ENCODE data around the gene LONP2.
"Not testable (repeated sequence)": the region's sequence is repeated elsewhere in the genome, so short reads cannot be mapped to it uniquely, and the experiment has no call there.

LONP2 gene

GRCh38 chr16:48385253-48386150 is 141.4 kb downstream of the LONP2 start, which contains the start of gene SIAH1:
TSS of gene SIAH1 (minus strand) at chr16:48385413. CDS start at chr16:48362428, 22,985 bp downstream.
- peak; percentile 58 to 88 for DNase-seq (ENCODE audit: extremely low read depth in 1 of 2, low read depth in 1 of 2)

DNA sequence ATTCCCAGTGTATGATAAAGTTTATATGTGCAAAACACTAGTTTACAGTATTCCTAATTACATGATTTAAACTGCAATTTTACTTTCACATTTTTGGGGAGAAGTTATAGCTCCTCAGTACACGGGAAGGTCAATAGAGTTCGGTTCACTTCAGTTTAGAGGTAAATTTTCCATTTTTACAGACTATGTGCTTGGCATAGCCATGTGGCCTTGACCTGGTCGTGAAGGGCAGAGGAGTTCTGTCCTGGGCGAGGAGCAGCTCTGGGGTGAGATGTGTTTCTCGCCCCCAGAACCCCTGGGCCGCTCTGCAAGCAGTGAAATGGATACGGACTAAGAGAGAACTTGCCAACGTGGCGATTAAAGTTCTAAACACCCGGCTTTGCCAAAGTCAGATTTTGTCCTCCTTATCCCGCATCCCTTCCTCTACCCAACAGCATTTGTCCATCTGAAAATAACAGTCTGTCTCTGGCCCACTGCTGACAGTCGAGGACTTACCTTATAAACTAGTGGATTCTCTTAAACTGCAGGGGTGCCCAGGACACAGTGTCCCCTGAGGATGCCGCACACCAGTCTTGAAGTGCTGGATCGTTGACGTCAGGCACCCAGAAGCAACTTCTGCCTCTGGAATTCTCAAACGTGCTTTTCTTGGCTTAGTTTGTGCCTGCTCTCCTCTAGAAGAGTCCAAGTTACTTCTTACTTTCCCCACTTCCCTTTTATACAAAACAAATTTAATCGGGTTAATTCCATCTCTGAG is 142.6 kb downstream of the LONP2 start:
- no peak for DNase-seq (ENCODE audit: extremely low read depth in 1 of 2, low read depth in 1 of 2)

DNA sequence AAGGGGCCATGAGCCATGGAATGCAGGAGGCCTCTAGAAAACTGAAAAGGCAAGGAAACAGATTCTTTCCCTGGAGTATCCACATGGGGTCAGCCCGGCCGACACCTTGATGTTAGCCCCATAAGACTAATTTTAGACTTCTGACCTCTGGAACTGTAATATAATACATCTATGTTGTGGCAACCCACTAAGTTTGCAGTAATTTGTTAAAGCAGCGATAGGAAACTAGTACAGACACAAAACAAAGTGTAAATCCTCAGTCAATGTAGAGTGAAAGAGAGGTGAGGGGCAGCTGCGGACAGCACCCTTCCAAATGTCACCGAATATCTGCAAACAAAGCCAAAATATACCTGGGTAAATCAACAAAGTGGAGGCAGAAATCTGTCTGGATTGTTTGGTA is 148.3 kb downstream of the LONP2 start:
- DNase-seq (ENCODE audit: extremely low read depth in 1 of 2, low read depth in 1 of 2): no peak

- DNase-seq (ENCODE audit: extremely low read depth in 1 of 2, low read depth in 1 of 2): no peak
Measured at GRCh38 chr16:48393485-48394354, 149.6 kb downstream of the LONP2 start.

DNA sequence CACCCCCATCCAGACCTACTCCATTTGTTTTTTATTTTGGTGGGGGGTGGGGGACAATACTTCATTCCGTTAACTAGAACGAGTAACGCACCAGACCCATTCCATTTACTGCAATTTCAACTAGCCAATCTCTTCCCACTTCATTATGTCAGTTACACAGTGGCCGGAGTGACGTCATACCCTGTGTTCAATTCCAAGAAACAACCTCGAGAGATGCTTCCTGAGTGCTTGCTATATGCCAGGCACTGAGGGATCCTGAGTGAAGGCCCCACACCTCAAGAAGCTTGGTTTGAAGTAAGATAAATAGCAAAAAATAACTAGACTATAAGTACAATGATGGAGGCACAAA is 150.2 kb downstream of the LONP2 start:
- DNase-seq (ENCODE audit: extremely low read depth in 1 of 2, low read depth in 1 of 2): no peak

GRCh38 chr16:48395375-48395774 is 151.3 kb downstream of the LONP2 start:
- no peak for DNase-seq (ENCODE audit: extremely low read depth in 1 of 2, low read depth in 1 of 2)

DNA sequence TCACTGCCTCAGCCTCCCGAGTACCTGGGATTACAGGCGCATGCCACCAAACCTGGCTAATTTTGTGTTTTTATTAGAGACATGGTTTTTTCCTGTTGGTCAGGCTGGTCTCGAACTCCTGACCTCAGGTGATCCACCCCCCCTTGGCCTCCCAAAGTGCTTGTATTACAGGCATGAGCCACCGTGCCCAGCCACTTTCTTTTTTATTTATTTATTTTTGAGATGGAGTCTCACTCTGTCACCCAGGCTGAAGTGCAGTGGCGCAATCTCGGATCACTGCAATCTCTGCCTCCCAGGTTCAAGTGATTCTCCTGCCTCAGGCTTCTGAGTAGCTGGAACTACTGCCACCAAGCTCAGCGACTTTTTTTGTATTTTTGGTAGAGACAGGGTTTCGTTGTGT is 158.4 kb downstream of the LONP2 start:
- not testable (repeated sequence) for DNase-seq (ENCODE audit: extremely low read depth in 1 of 2, low read depth in 1 of 2)

DNA sequence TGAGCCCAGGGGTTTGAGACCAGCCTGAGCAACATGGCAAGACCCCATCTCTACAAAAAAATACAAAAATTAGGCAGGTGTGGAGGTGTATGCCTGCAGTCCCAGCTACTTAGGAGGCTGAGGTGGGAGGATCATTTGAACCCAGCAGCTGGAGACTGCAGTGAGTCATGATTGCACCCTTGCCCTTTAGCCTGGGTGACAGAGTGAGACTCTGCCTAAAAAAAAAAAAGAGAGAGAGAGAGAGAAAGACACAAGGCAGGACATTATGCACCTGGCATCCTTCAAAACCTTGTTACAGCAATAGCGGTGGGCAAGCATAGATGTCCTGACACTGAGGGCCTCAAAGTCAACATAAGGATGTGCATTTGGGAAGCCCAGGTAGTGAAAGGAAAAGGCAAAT is 161.1 kb downstream of the LONP2 start:
- no peak for DNase-seq (ENCODE audit: extremely low read depth in 1 of 2, low read depth in 1 of 2)

- DNase-seq (ENCODE audit: extremely low read depth in 1 of 2, low read depth in 1 of 2): no peak
Measured at GRCh38 chr16:48405907-48406306, 161.8 kb downstream of the LONP2 start.

Measured in activated CD8-positive, alpha-beta memory T cell treated with anti-CD3 and anti-CD28 coated beads for 1 hour (primary cell).